OCI-LY7 (cell line): Measurements from ENCODE around the gene TBC1D5. TPM values are rescaled to one million over a fixed set of nuclear protein-coding genes. Genes with fewer than 3 reads are reported as not detected.

Source experiments
- BruUV-seq: library from RNA; stranded (reverse); fragments of 400-500 nt; replicated peaks from 2 replicates; lab custom pipeline; 2021; lab: Mats Ljungman, UMichigan
- CTCF ChIA-PET: fragments of 300-600 bp; sonication (Branson Sonifier 250); formaldehyde crosslinking; loops from one replicate; lab custom pipeline; 2022; ENCODE audit warnings: antibody characterized with exemption; ENCODE audit not compliant: unreplicated experiment; lab: Charles Lee
- POLR2A ChIA-PET: fragments of 300-600 bp; sonication (Branson Sonifier 250); formaldehyde crosslinking; loops from one replicate; lab custom pipeline; 2022; ENCODE audit warnings: antibody characterized with exemption; lab: Charles Lee
- DNase-seq: peaks from one replicate; pipeline ENCODE4 v3.0.0-alpha.2; 2015; ENCODE audit warnings: low spot score
- H2AFZ ChIP-seq: fragments of 200-600 bp; sonication (generic), shearing (Covaris generic); 2 replicates; pipeline ENCODE4 v1.6.1; 2014; ENCODE audit warnings: mild to moderate bottlenecking, antibody characterized with exemption, low read length, moderate library complexity
- H3K27ac ChIP-seq: fragments of 200-600 bp; sonication (generic); 2 replicates; pipeline ENCODE4 v1.5.1; 2014; ENCODE audit warnings: mixed run types, low read depth, mild to moderate bottlenecking, moderate library complexity, low read length, inconsistent platforms; ENCODE audit not compliant: poor library complexity, severe bottlenecking
- H3K36me3 ChIP-seq: fragments of 200-600 bp; sonication (generic); 2 replicates; pipeline ENCODE4 v1.6.1; 2014; ENCODE audit warnings: mild to moderate bottlenecking, antibody characterized with exemption, low read length, moderate library complexity, mixed read lengths; ENCODE audit not compliant: insufficient read depth
- H3K4me1 ChIP-seq: fragments of 200-600 bp; sonication (generic); 2 replicates; pipeline ENCODE4 v1.5.1; 2014; ENCODE audit warnings: mild to moderate bottlenecking, low read length; ENCODE audit not compliant: insufficient read depth, poor library complexity, severe bottlenecking
- H3K4me2 ChIP-seq: fragments of 200-600 bp; sonication (generic); 2 replicates; pipeline ENCODE4 v1.6.1; 2014; ENCODE audit warnings: mild to moderate bottlenecking, low read length
- H3K4me3 ChIP-seq: fragments of 200-600 bp; sonication (generic); 2 replicates; pipeline ENCODE4 v1.5.1; 2014; ENCODE audit warnings: mild to moderate bottlenecking, low read depth, low read length; ENCODE audit not compliant: poor library complexity, severe bottlenecking
- H3K79me2 ChIP-seq: fragments of 200-600 bp; sonication (generic); 2 replicates; pipeline ENCODE4 v1.6.1; 2016; ENCODE audit warnings: low read depth, mild to moderate bottlenecking, low read length, moderate library complexity, mixed read lengths; ENCODE audit not compliant: insufficient read depth
- H3K9me2 ChIP-seq: fragments of 200-600 bp; sonication (generic); 2 replicates; pipeline ENCODE4 v1.6.1; 2016; ENCODE audit warnings: mild to moderate bottlenecking, low read length, mixed read lengths; ENCODE audit not compliant: insufficient read depth
- H3K9me3 ChIP-seq: fragments of 200-600 bp; sonication (generic); 2 replicates; pipeline ENCODE4 v1.6.1; 2014; ENCODE audit warnings: mild to moderate bottlenecking, mixed run types, low read length, mixed read lengths
- H4K20me1 ChIP-seq: fragments of 200-600 bp; sonication (generic); 2 replicates; pipeline ENCODE4 v1.6.1; 2014; ENCODE audit warnings: mild to moderate bottlenecking, antibody characterized with exemption, low read length, moderate library complexity, mixed read lengths; ENCODE audit not compliant: insufficient read depth
- CTCF ChIP-seq: fragments of 200-600 bp; sonication (generic); conservative IDR thresholded peaks from 2 replicates; pipeline ENCODE4 v1.5.1; 2014; ENCODE audit warnings: mild to moderate bottlenecking, antibody characterized with exemption, low read length, moderate library complexity, mixed read lengths
- EZH2phosphoT487 ChIP-seq: fragments of 200-600 bp; sonication (generic); IDR thresholded peaks from 2 replicates; pipeline ENCODE4 v1.6.1; 2018; ENCODE audit warnings: low read depth, borderline replicate concordance, mild to moderate bottlenecking, mixed run types, antibody characterized with exemption, low read length, moderate library complexity, mixed read lengths
- intact Hi-C: fragments of 100-400 bp; cut with micrococcal nuclease; formaldehyde crosslinking; loops from one replicate; pipeline ENCODE4 v1.10.0; 2022; ENCODE audit not compliant: unreplicated experiment
- total RNA-seq, 2 experiments: library from RNA; depleted of rRNA in 1 of 2; stranded (reverse); fragments of >200 nt in 1 of 2; shearing (Covaris generic) in 1 of 2; gene quantifications; 2 replicates each; pipeline ENCODE4 v1.2.3, GENCODE V29; 2014 to 2022

Gene TBC1D5
- total RNA-seq, 2 experiments from 2014 or later: 78.5 to 82.4 TPM

DNA sequence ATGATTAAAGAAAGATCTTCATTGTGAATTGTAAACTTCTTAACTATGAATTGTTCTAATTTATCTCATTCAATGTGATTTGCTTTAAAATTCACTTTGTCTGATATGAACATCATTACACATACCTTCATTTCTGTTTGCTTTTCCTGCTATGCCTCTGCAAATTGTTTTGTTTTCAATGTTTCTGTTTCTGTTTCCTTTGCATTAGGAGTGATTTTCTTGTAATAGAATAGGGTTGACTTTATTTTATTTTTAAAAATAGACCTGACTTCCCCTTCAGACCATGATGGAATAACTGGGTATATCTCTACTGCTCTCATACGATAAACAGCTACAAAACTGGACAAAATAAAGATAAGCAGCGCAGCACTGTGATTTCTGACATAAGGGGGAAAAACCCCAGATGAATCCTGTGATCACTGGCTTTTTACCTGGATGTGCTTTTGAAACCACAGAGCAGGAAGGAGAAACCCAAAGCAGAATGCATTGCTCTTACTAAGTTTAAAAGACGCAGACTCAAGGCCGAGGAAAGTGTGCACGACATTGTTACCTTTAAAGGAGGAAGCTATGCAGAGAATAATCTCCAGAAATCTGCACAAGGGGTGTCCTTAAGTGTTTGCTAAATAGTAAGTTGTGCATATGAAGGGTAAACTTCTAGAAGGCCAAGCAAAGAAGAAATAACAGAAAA is 420.2 kb downstream of the TBC1D5 start:
- H3K4me1 ChIP-seq: no peaks in the 10 kb centered on the region
- H4K20me1 ChIP-seq: no peaks in the 10 kb centered on the region
- H3K4me3 ChIP-seq: no peak overlapping the region
- TF ChIP-seq CTCF (no peak), EZH2phosphoT487 (no peak)
- H3K9me3 ChIP-seq: no peaks in the 10 kb centered on the region
- no peak overlapping the region for H2AFZ ChIP-seq
- no peak overlapping the region for H3K27ac ChIP-seq
- CTCF ChIA-PET: no interaction called here
- intact Hi-C loops: no loop called here
- POLR2A ChIA-PET: interaction anchor here (1.0 to 1.1 kb wide), 2 partner anchors 11 to 21 kb away, joined by 4 read pairs; no protein-coding TSS in a partner anchor
- H3K79me2 ChIP-seq: no peaks in the 10 kb centered on the region
- no TSS peak for BruUV-seq
- no peaks in the 10 kb centered on the region for H3K9me2 ChIP-seq
- no peaks in the 10 kb centered on the region for H3K36me3 ChIP-seq
- H3K4me2 ChIP-seq: no peak overlapping the region
- DNase-seq: no peak

- Histone ChIP-seq H3K4me1 (no peaks in the 10 kb centered on the region), H4K20me1 (no peaks in the 10 kb centered on the region), H3K4me2 (no peak overlapping the region), H3K36me3 (no peaks in the 10 kb centered on the region), H3K9me2 (no peaks in the 10 kb centered on the region), H3K27ac (no peak overlapping the region), H3K9me3 (no peaks in the 10 kb centered on the region), H3K79me2 (no peaks in the 10 kb centered on the region), H2AFZ (no peak overlapping the region), H3K4me3 (no peak overlapping the region)
- CTCF ChIA-PET: no interaction called here
- TF ChIP-seq EZH2phosphoT487: no peak
- TF ChIP-seq CTCF: no peak
- POLR2A ChIA-PET: no interaction called here
- DNase-seq: no peak
- BruUV-seq: no TSS peak
- intact Hi-C loops: no loop called here
Measured at GRCh38 chr3:17320266-17320665, 422.2 kb downstream of the TBC1D5 start.

GRCh38 chr3:17315897-17316296 is 426.5 kb downstream of the TBC1D5 start:
- POLR2A ChIA-PET: interaction anchor here (0.8 kb wide), 1 partner anchor 12 kb away, joined by 3 read pairs; no protein-coding TSS in a partner anchor
- no peaks in the 10 kb centered on the region for H3K36me3 ChIP-seq
- no peak overlapping the region for H2AFZ ChIP-seq
- no peaks in the 10 kb centered on the region for H3K4me1 ChIP-seq
- no peaks in the 10 kb centered on the region for H3K9me3 ChIP-seq
- CTCF ChIA-PET: no interaction called here
- H3K4me2 ChIP-seq: no peak overlapping the region
- no peak overlapping the region for H3K4me3 ChIP-seq
- no peak overlapping the region for H3K27ac ChIP-seq
- no peaks in the 10 kb centered on the region for H3K79me2 ChIP-seq
- DNase-seq: no peak
- intact Hi-C loops: no loop called here
- H4K20me1 ChIP-seq: no peaks in the 10 kb centered on the region
- TF ChIP-seq CTCF: no peak
- no peak for TF ChIP-seq EZH2phosphoT487
- BruUV-seq: no TSS peak
- no peaks in the 10 kb centered on the region for H3K9me2 ChIP-seq
